ENCODE results near the gene WASHC3.

WASHC3 gene

GRCh38 chr12:102061560-102062418 is at the start of gene WASHC3:
TSS of gene WASHC3 (minus strand) at chr12:102061991. CDS start at chr12:102061962, 29 bp downstream.
- in situ Hi-C loops (cut with MboI; ENCODE audit: low pct_unique_long_range_greater_than_20kb, low sequenced_read_pairs, unreplicated experiment) = no loop called here
- DNase-seq (ENCODE audit: low spot score) = peak; percentile 81
- TF ChIP-seq CTCF (IDR thresholded peaks at IDR 0.05; ENCODE audit: extremely low read depth, insufficient read depth, missing control alignments) = no peak

GRCh38 chr12:102110782-102111181 is 49.0 kb upstream of the WASHC3 start:
- no peak for TF ChIP-seq CTCF (IDR thresholded peaks at IDR 0.05; ENCODE audit: extremely low read depth, insufficient read depth, missing control alignments)
- in situ Hi-C loops (cut with MboI; ENCODE audit: low pct_unique_long_range_greater_than_20kb, low sequenced_read_pairs, unreplicated experiment) = no loop called here
- DNase-seq (ENCODE audit: low spot score) = no peak

- no peak for TF ChIP-seq CTCF (IDR thresholded peaks at IDR 0.05; ENCODE audit: extremely low read depth, insufficient read depth, missing control alignments)
- DNase-seq (ENCODE audit: low spot score) = no peak
- in situ Hi-C loops (cut with MboI; ENCODE audit: low pct_unique_long_range_greater_than_20kb, low sequenced_read_pairs, unreplicated experiment) = no loop called here
Measured at GRCh38 chr12:102107970-102108369, 46.2 kb upstream of the WASHC3 start.

GRCh38 chr12:102106905-102107304 is 45.1 kb upstream of the WASHC3 start:
- DNase-seq (ENCODE audit: low spot score) = no peak
- no peak for TF ChIP-seq CTCF (IDR thresholded peaks at IDR 0.05; ENCODE audit: extremely low read depth, insufficient read depth, missing control alignments)
- in situ Hi-C loops (cut with MboI; ENCODE audit: low pct_unique_long_range_greater_than_20kb, low sequenced_read_pairs, unreplicated experiment) = no loop called here

- in situ Hi-C loops (cut with MboI; ENCODE audit: low pct_unique_long_range_greater_than_20kb, low sequenced_read_pairs, unreplicated experiment) = no loop called here
- no peak for DNase-seq (ENCODE audit: low spot score)
- no peak for TF ChIP-seq CTCF (IDR thresholded peaks at IDR 0.05; ENCODE audit: extremely low read depth, insufficient read depth, missing control alignments)
Measured at GRCh38 chr12:102096855-102097254, 35.1 kb upstream of the WASHC3 start.

GRCh38 chr12:102095677-102096263 is 34.0 kb upstream of the WASHC3 start:
- TF ChIP-seq CTCF (IDR thresholded peaks at IDR 0.05; ENCODE audit: extremely low read depth, insufficient read depth, missing control alignments) = peak; percentile 51
- in situ Hi-C loops (cut with MboI; ENCODE audit: low pct_unique_long_range_greater_than_20kb, low sequenced_read_pairs, unreplicated experiment) = no loop called here
- no peak for DNase-seq (ENCODE audit: low spot score)
